Thyroid gland (tissue), 4 donors: ENCODE data around the gene BTBD9.

Experiments used
- CTCF ChIP-seq, 6 experiments: fragments of 200-600 bp in 3 of 6; fragments of 450-650 bp in 3 of 6; sonication (generic) in 3 of 6; IDR thresholded peaks; one replicate each; pipeline ENCODE4 v1.5.1; 2016 to 2019; ENCODE audit warnings: antibody characterized with exemption in 6 of 6, mild to moderate bottlenecking in 2 of 6, inconsistent platforms in 1 of 6, moderate library complexity in 1 of 6
- POLR2A ChIP-seq, 2 donors: fragments of 450-650 bp; IDR thresholded peaks; one replicate each; pipeline ENCODE4 v1.6.1; 2017; ENCODE audit warnings: antibody characterized with exemption in 2 of 2, mild to moderate bottlenecking in 2 of 2, moderate library complexity in 1 of 2

- TF ChIP-seq CTCF (IDR thresholded peaks at IDR 0.05) (no peak), POLR2A (IDR thresholded peaks at IDR 0.05) (no peak)
Measured at GRCh38 chr6:38164131-38164481, 475.6 kb downstream of the BTBD9 start.
